GM12878 (cell line): ENCODE measurements around the gene NUMBL. TPM values are rescaled to one million over a fixed set of nuclear protein-coding genes. Genes with fewer than 3 reads are reported as not detected.

ENCODE experiments used
- ATAC-seq: fragments of 200-7000 bp; cut with Tn5 transposase; 3 replicates; pipeline ENCODE4 v1.9.1; 2020; ENCODE audit warnings: mild to moderate bottlenecking, moderate library complexity
- BruUV-seq: library from RNA; stranded (reverse); fragments of 400-500 nt; replicated peaks from 2 replicates; lab custom pipeline; 2021; lab: Mats Ljungman, UMichigan
- CTCF ChIA-PET: fragments of 300-600 bp; sonication (Branson Sonifier 250); formaldehyde crosslinking; extraction: SDS; loops from one replicate; lab custom pipeline; 2021; ENCODE audit warnings: inconsistent platforms; lab: Yijun Ruan, JAX
- POLR2A ChIA-PET: fragments of 350-600 bp; formaldehyde crosslinking; extraction: SDS; loops from one replicate; lab custom pipeline; 2021; ENCODE audit warnings: inconsistent platforms; lab: Charles Lee
- RAD21 ChIA-PET: fragments of 300-600 bp; sonication (Branson Sonifier 250); formaldehyde crosslinking; loops from one replicate; lab custom pipeline; 2023; ENCODE audit warnings: antibody characterized with exemption; ENCODE audit not compliant: unreplicated experiment; lab: Charles Lee
- SMC1A ChIA-PET: fragments of 300-600 bp; sonication (Branson Sonifier 250); formaldehyde crosslinking; loops from one replicate; lab custom pipeline; 2023; ENCODE audit not compliant: unreplicated experiment, uncharacterized antibody; lab: Charles Lee
- DNase-seq: peaks from one replicate; pipeline ENCODE4 v3.0.0-alpha.2; 2011; ENCODE audit warnings: low read depth, low spot score
- FAIRE-seq: peaks from 3 replicates; lab custom pipeline; 2011; peaks lifted over from hg19 to GRCh38; lab: Jason Lieb, UNC
- H2AFZ ChIP-seq: 2 replicates; pipeline ENCODE4 v1.6.0; 2011; ENCODE audit warnings: low read depth, low read length, control low read depth; ENCODE audit not compliant: control insufficient read depth
- H3K27ac ChIP-seq: 2 replicates; pipeline ENCODE4 v1.5.1; 2011; ENCODE audit warnings: control low read depth; ENCODE audit not compliant: control insufficient read depth, insufficient read depth
- H3K27me3 ChIP-seq, 2 experiments: replicated peaks in 1 of 2; 2 replicates each; pipeline versions ENCODE4 v1.6.0 to v1.6.1; 2011; ENCODE audit warnings: low read length in 1 of 2; ENCODE audit not compliant: control insufficient read depth in 2 of 2, insufficient read depth in 2 of 2
- H3K36me3 ChIP-seq, 2 experiments: 2 replicates each; pipeline ENCODE4 v1.5.1; 2011; ENCODE audit warnings: low read length in 1 of 2; ENCODE audit not compliant: control insufficient read depth in 2 of 2, insufficient read depth in 2 of 2
- H3K4me1 ChIP-seq: 2 replicates; pipeline ENCODE4 v1.6.1; 2011; ENCODE audit warnings: mild to moderate bottlenecking, low read length, moderate library complexity, mixed read lengths; ENCODE audit not compliant: control insufficient read depth, insufficient read depth
- H3K4me2 ChIP-seq: 2 replicates; pipeline ENCODE4 v1.6.0; 2011; ENCODE audit warnings: control low read depth; ENCODE audit not compliant: control insufficient read depth, insufficient read depth
- H3K4me3 ChIP-seq: fragments of 200-600 bp; sonication (generic); 2 replicates; pipeline ENCODE4 v1.5.1; 2016
- H3K79me2 ChIP-seq: 2 replicates; pipeline ENCODE4 v1.6.0; 2011; ENCODE audit warnings: low read length; ENCODE audit not compliant: control insufficient read depth, insufficient read depth
- H3K9ac ChIP-seq: 2 replicates; pipeline ENCODE4 v1.8.0; 2011; ENCODE audit warnings: low read length, control low read depth, mixed read lengths; ENCODE audit not compliant: control insufficient read depth, insufficient read depth
- H3K9me3 ChIP-seq: replicated peaks from 3 replicates; pipeline ENCODE4 v1.5.1; 2011; ENCODE audit warnings: mild to moderate bottlenecking, low read length; ENCODE audit not compliant: control insufficient read depth, insufficient read depth
- H4K20me1 ChIP-seq: 2 replicates; pipeline ENCODE4 v1.6.0; 2011; ENCODE audit not compliant: control insufficient read depth, insufficient read depth
- CEBPZ ChIP-seq: fragments of 150-350 bp; IDR thresholded peaks from 2 replicates; pipeline ENCODE4 v1.6.1; 2016; ENCODE audit warnings: low read depth, low read length
- RAD21 ChIP-seq: IDR thresholded peaks from 2 replicates; pipeline ENCODE4 v1.6.1; 2011; ENCODE audit warnings: mild to moderate bottlenecking, low read depth, low read length, moderate library complexity; ENCODE audit not compliant: insufficient read depth
- RB1 ChIP-seq: fragments of 450-650 bp; formaldehyde crosslinking; IDR thresholded peaks from 2 replicates; pipeline ENCODE4 v1.6.1; 2017; ENCODE audit warnings: mild to moderate bottlenecking, borderline replicate concordance
- ZBTB40 ChIP-seq: fragments of 450-650 bp; IDR thresholded peaks from 2 replicates; pipeline ENCODE4 v1.6.1; 2016; ENCODE audit warnings: mild to moderate bottlenecking, moderate library complexity, borderline replicate concordance
- WGBS: methylation state at CpG from one replicate; pipeline ENCODE4 v1.1.6; 2016; ENCODE audit warnings: low lambda C conversion rate; ENCODE audit not compliant: insufficient replicate concordance, insufficient coverage; ENCODE audit errors: missing lambda C conversion rate; 5-methylcytosine and 5-hydroxymethylcytosine counted together
- in situ Hi-C: fragments of 300-500 bp; cut with MboI; formaldehyde crosslinking; loops from 9 replicates; pipeline ENCODE4 v1.14.3; 2018; ENCODE audit warnings: mixed read lengths
- intact Hi-C: fragments of 100-400 bp; cut with micrococcal nuclease; formaldehyde crosslinking; loops from one replicate; pipeline ENCODE4 v1.14.2; 2022; ENCODE audit not compliant: unreplicated experiment
- polyA plus RNA-seq, 11 experiments: library from polyadenylated mRNA; depleted of rRNA in 4 of 11; unstranded in 6 of 11; stranded (reverse) in 5 of 11; fragments of >200 nt; fragmentation: Nextera tagmentation in 4 of 11; fragmentation: Illumina TruSeq in 1 of 11; extraction: Ambion mirVana in 4 of 11; extraction: Trizol in 1 of 11; gene quantifications; 1 replicate in 1 of 11; 2 replicates in 10 of 11; pipeline versions ENCODE4 v1.2.1 to v1.2.3, GENCODE V29; 2011 to 2016; ENCODE audit warnings: inconsistent platforms in 2 of 11, missing spikeins in 2 of 11, low read depth in 1 of 11
- total RNA-seq, 4 experiments: library from RNA; depleted of rRNA in 3 of 4; stranded (reverse); fragments of >200 nt in 3 of 4; fragmentation: Illumina TruSeq in 1 of 4; extraction: Trizol in 1 of 4; gene quantifications; 2 replicates each; pipeline versions ENCODE4 v1.2.1 to v1.2.3, GENCODE V29; 2013 to 2021

The NUMBL gene
- total and polyA plus RNA-seq, 10 of the 15 experiments (the other 5 are each of a cell fraction or from before 2014, with no cell fraction given): 0.16 to 9.4 (median 1.9) TPM

GRCh38 chr19:40726279-40726678 is 35.8 kb upstream of the NUMBL start:
- H3K27ac ChIP-seq: no peak overlapping the region
- SMC1A ChIA-PET: no interaction called here
- H3K27me3 ChIP-seq: no peaks in the 10 kb centered on the region
- H3K79me2 ChIP-seq: no peaks in the 10 kb centered on the region
- H3K9me3 ChIP-seq: no peaks in the 10 kb centered on the region
- CTCF ChIA-PET: interaction anchor here (1.1 kb wide), 1 partner anchor 93 kb away, joined by 3 read pairs; no protein-coding TSS in a partner anchor
- no TSS peak for BruUV-seq
- H3K4me3 ChIP-seq: no peak overlapping the region
- in situ Hi-C loops (no loop called here), intact Hi-C loops (no loop called here)
- H4K20me1 ChIP-seq: no peaks in the 10 kb centered on the region
- POLR2A ChIA-PET: no interaction called here
- RAD21 ChIA-PET: no interaction called here
- DNase-seq (no peak), FAIRE-seq (no peak), ATAC-seq (no peak)
- WGBS: 94% methylated on average over 4 of the region's 4 CpGs
- H3K36me3 ChIP-seq: peaks cover 0 to 3% of the 10 kb centered on the region in 2 experiments
- TF ChIP-seq CEBPZ (no peak), ZBTB40 (peak; percentile 40; the same call in 1 of the 2 replicates), RB1 (no peak), RAD21 (no peak)
- H3K4me2 ChIP-seq: no peak overlapping the region
- H3K4me1 ChIP-seq: no peaks in the 10 kb centered on the region
- no peak overlapping the region for H2AFZ ChIP-seq
- H3K9ac ChIP-seq: no peak overlapping the region
